ENCODE results near the gene RAET1L. TPM values are rescaled to one million over a fixed set of nuclear protein-coding genes. Genes with fewer than 3 reads are reported as not detected.

The RAET1L gene
- total RNA-seq, 1 donor from 2014 or later: not detected

GRCh38 chr6:150055131-150055530, 29.8 kb upstream of the RAET1L start:
- H3K9me3 Mint-ChIP-seq (ENCODE audit: unreplicated experiment): peaks cover 11% of the 10 kb centered on the region

GRCh38 chr6:150053450-150053849, 28.1 kb upstream of the RAET1L start:
- no peak overlapping the region for H3K4me3 Mint-ChIP-seq (ENCODE audit: unreplicated experiment)
- DNase-seq (ENCODE audit: low spot score): no peak
- H3K27me3 Mint-ChIP-seq (ENCODE audit: unreplicated experiment): peaks cover 20% of the 10 kb centered on the region

More at GRCh38 chr6:150055131-150055530, 29.8 kb upstream of the RAET1L start:
- peaks cover 18% of the 10 kb centered on the region for H3K36me3 Mint-ChIP-seq (ENCODE audit: low read depth, unreplicated experiment)
- no peak overlapping the region for H3K27ac Mint-ChIP-seq (ENCODE audit: unreplicated experiment)
- no peak overlapping the region for H3K4me3 Mint-ChIP-seq (ENCODE audit: unreplicated experiment)
- H3K4me1 Mint-ChIP-seq (ENCODE audit: unreplicated experiment): peaks cover 8% of the 10 kb centered on the region
- no peak for DNase-seq (ENCODE audit: low spot score)
- peaks cover 22% of the 10 kb centered on the region for H3K27me3 Mint-ChIP-seq (ENCODE audit: unreplicated experiment)
- TF ChIP-seq CTCF (IDR thresholded peaks at IDR 0.05; ENCODE audit: unreplicated experiment): no peak

GRCh38 chr6:150050846-150051245, 25.5 kb upstream of the RAET1L start:
- no peak for DNase-seq (ENCODE audit: low spot score)
- TF ChIP-seq CTCF (IDR thresholded peaks at IDR 0.05; ENCODE audit: unreplicated experiment): no peak
- H3K4me3 Mint-ChIP-seq (ENCODE audit: unreplicated experiment): no peak overlapping the region
- peaks cover 17% of the 10 kb centered on the region for H3K27me3 Mint-ChIP-seq (ENCODE audit: unreplicated experiment)
- no peaks in the 10 kb centered on the region for H3K4me1 Mint-ChIP-seq (ENCODE audit: unreplicated experiment)
- H3K9me3 Mint-ChIP-seq (ENCODE audit: unreplicated experiment): peaks cover 11% of the 10 kb centered on the region
- peaks cover 18% of the 10 kb centered on the region for H3K36me3 Mint-ChIP-seq (ENCODE audit: low read depth, unreplicated experiment)
- no peak overlapping the region for H3K27ac Mint-ChIP-seq (ENCODE audit: unreplicated experiment)

More at GRCh38 chr6:150053450-150053849, 28.1 kb upstream of the RAET1L start:
- Mint-ChIP-seq H3K4me1 (ENCODE audit: unreplicated experiment) (peaks cover 1% of the 10 kb centered on the region), H3K36me3 (ENCODE audit: low read depth, unreplicated experiment) (peaks cover 18% of the 10 kb centered on the region), H3K9me3 (ENCODE audit: unreplicated experiment) (peaks cover 11% of the 10 kb centered on the region), H3K27ac (ENCODE audit: unreplicated experiment) (no peak overlapping the region)
- no peak for TF ChIP-seq CTCF (IDR thresholded peaks at IDR 0.05; ENCODE audit: unreplicated experiment)

GRCh38 chr6:150048099-150048498, 22.8 kb upstream of the RAET1L start:
- no peaks in the 10 kb centered on the region for H3K9me3 Mint-ChIP-seq (ENCODE audit: unreplicated experiment)
- peaks cover 2% of the 10 kb centered on the region for H3K27me3 Mint-ChIP-seq (ENCODE audit: unreplicated experiment)
- no peak overlapping the region for H3K4me3 Mint-ChIP-seq (ENCODE audit: unreplicated experiment)
- peaks cover 4% of the 10 kb centered on the region for H3K36me3 Mint-ChIP-seq (ENCODE audit: low read depth, unreplicated experiment)
- H3K4me1 Mint-ChIP-seq (ENCODE audit: unreplicated experiment): no peaks in the 10 kb centered on the region
- no peak for DNase-seq (ENCODE audit: low spot score)
- TF ChIP-seq CTCF (IDR thresholded peaks at IDR 0.05; ENCODE audit: unreplicated experiment): no peak
- no peak overlapping the region for H3K27ac Mint-ChIP-seq (ENCODE audit: unreplicated experiment)

GRCh38 chr6:150046943-150047342, 21.6 kb upstream of the RAET1L start:
- no peaks in the 10 kb centered on the region for H3K4me1 Mint-ChIP-seq (ENCODE audit: unreplicated experiment)
- DNase-seq (ENCODE audit: low spot score): no peak
- H3K27ac Mint-ChIP-seq (ENCODE audit: unreplicated experiment): no peak overlapping the region
- no peak overlapping the region for H3K4me3 Mint-ChIP-seq (ENCODE audit: unreplicated experiment)
- TF ChIP-seq CTCF (IDR thresholded peaks at IDR 0.05; ENCODE audit: unreplicated experiment): no peak
- H3K36me3 Mint-ChIP-seq (ENCODE audit: low read depth, unreplicated experiment): peaks cover 5% of the 10 kb centered on the region
- H3K9me3 Mint-ChIP-seq (ENCODE audit: unreplicated experiment): no peaks in the 10 kb centered on the region
- H3K27me3 Mint-ChIP-seq (ENCODE audit: unreplicated experiment): peaks cover 3% of the 10 kb centered on the region
